ENCODE measurements around the gene SMARCC1.
A peak's percentile ranks its signal among the peaks of the same experiment; 100 is the strongest.

GRCh38 chr3:47664519-47664918 is 117.2 kb downstream of the SMARCC1 start:
- TF ChIP-seq CTCF (IDR thresholded peaks at IDR 0.05 in 8 of 11, conservative IDR thresholded peaks at IDR 0.05 in 3 of 11), result peak in 2 of 11 experiments; percentile 5 to 20
- no peak for TF ChIP-seq POLR2A (IDR thresholded peaks at IDR 0.05)
- TF ChIP-seq POLR2AphosphoS5 (IDR thresholded peaks at IDR 0.05), result no peak

All from spleen (tissue), 7 donors.